Naive thymus-derived CD4-positive, alpha-beta T cell (primary cell): ENCODE results near the gene ADD3. TPM values are rescaled to one million over a fixed set of nuclear protein-coding genes. Genes with fewer than 3 reads are reported as not detected.
A peak's percentile ranks its signal among the peaks of the same experiment; 100 is the strongest.

Source experiments
- ATAC-seq: fragments of 150-1000 bp; cut with Tn5 transposase; 2 replicates; pipeline ENCODE4 v1.10.0; 2021; ENCODE audit warnings: mild to moderate bottlenecking, moderate library complexity
- CTCF ChIA-PET: fragments of 350-600 bp; sonication (Branson Sonifier 250); formaldehyde crosslinking; loops from one replicate; lab custom pipeline; 2021; ENCODE audit warnings: antibody characterized with exemption; lab: Charles Lee
- POLR2A ChIA-PET: fragments of 350-600 bp; sonication (Branson Sonifier 250); formaldehyde crosslinking; loops from one replicate; lab custom pipeline; 2021; ENCODE audit warnings: antibody characterized with exemption, inconsistent platforms; lab: Charles Lee
- DNase-seq, 9 donors: peaks; one replicate each; pipeline versions ENCODE4 v3.0.0 to v3.0.0-alpha.2; 2020 to 2022; ENCODE audit warnings: mixed read lengths in 1 of 9
- H3K27ac ChIP-seq: one replicate; pipeline ENCODE4 v1.7.0; 2013; ENCODE audit warnings: mild to moderate bottlenecking, low read depth, low read length, moderate library complexity
- H3K27me3 ChIP-seq, 2 donors: one replicate each; pipeline ENCODE4 v1.7.0; 2013; ENCODE audit warnings: low read length in 2 of 2, mild to moderate bottlenecking in 2 of 2, moderate library complexity in 2 of 2; ENCODE audit not compliant: control insufficient read depth in 2 of 2, insufficient read depth in 2 of 2
- H3K36me3 ChIP-seq, 3 experiments: 1 replicate in 2 of 3; 2 replicates in 1 of 3; pipeline ENCODE4 v1.7.0; 2013; ENCODE audit warnings: low read length in 3 of 3, mild to moderate bottlenecking in 3 of 3, moderate library complexity in 1 of 3; ENCODE audit not compliant: insufficient read depth in 3 of 3, control insufficient read depth in 2 of 3
- H3K4me1 ChIP-seq, 2 donors: one replicate each; pipeline ENCODE4 v1.7.0; 2013; ENCODE audit warnings: low read length in 2 of 2, mild to moderate bottlenecking in 2 of 2, moderate library complexity in 1 of 2; ENCODE audit not compliant: control insufficient read depth in 2 of 2, insufficient read depth in 2 of 2
- H3K4me3 ChIP-seq: 2 replicates; pipeline ENCODE4 v1.7.0; 2013; ENCODE audit warnings: mild to moderate bottlenecking, low read length
- H3K9me3 ChIP-seq, 3 experiments: 1 replicate in 2 of 3; 2 replicates in 1 of 3; pipeline ENCODE4 v1.7.0; 2013; ENCODE audit warnings: low read length in 3 of 3; ENCODE audit not compliant: control insufficient read depth in 2 of 3
- H3K27ac Mint-ChIP-seq, 9 donors: one replicate each; pipeline ENCODE4 v1.8.0; 2020 to 2022; ENCODE audit warnings: mixed read lengths in 9 of 9, mild to moderate bottlenecking in 8 of 9, moderate library complexity in 5 of 9, inconsistent platforms in 2 of 9
- H3K27me3 Mint-ChIP-seq, 5 donors: one replicate each; pipeline ENCODE4 v1.8.0; 2021 to 2022; ENCODE audit warnings: mixed read lengths in 5 of 5, mild to moderate bottlenecking in 1 of 5
- H3K36me3 Mint-ChIP-seq, 5 donors: one replicate each; pipeline ENCODE4 v1.8.0; 2020 to 2022; ENCODE audit warnings: mixed read lengths in 5 of 5, mild to moderate bottlenecking in 3 of 5, inconsistent platforms in 1 of 5
- H3K4me1 Mint-ChIP-seq, 7 donors: one replicate each; pipeline ENCODE4 v1.8.0; 2020 to 2022; ENCODE audit warnings: mixed read lengths in 7 of 7, mild to moderate bottlenecking in 3 of 7, inconsistent platforms in 1 of 7
- H3K4me3 Mint-ChIP-seq, 10 donors: one replicate each; pipeline ENCODE4 v1.8.0; 2020 to 2022; ENCODE audit warnings: mild to moderate bottlenecking in 10 of 10, mixed read lengths in 10 of 10, moderate library complexity in 6 of 10, inconsistent platforms in 2 of 10
- H3K9me3 Mint-ChIP-seq, 11 donors: one replicate each; pipeline ENCODE4 v1.8.0; 2020 to 2022; ENCODE audit warnings: mixed read lengths in 11 of 11, mild to moderate bottlenecking in 4 of 11, inconsistent platforms in 1 of 11, moderate library complexity in 1 of 11
- intact Hi-C, 2 donors: fragments of 100-400 bp; cut with micrococcal nuclease; formaldehyde crosslinking; loops; one replicate each; pipeline ENCODE4 v1.15.1; 2023
- polyA plus RNA-seq, 2 donors: library from polyadenylated mRNA; unstranded; fragments of 300-500 nt; fragmentation: Illumina TruSeq; gene quantifications; one replicate each; pipeline ENCODE4 v1.2.3, GENCODE V29; 2021
- total RNA-seq, 6 experiments: library from RNA in 5 of 6; stranded (reverse) in 5 of 6; gene quantifications; 1 replicate in 5 of 6; 2 replicates in 1 of 6; pipeline ENCODE4 v1.2.3 and lab custom pipeline; 2021 to 2026

Gene ADD3
- total and polyA plus RNA-seq, 7 experiments from 2014 or later: 281 to 535 (median 450) TPM

- intact Hi-C loops: loop anchor here in 1 of 2 donors (1.0 kb wide), 1 partner anchor 8 kb away; no protein-coding TSS in a partner anchor
- peaks cover 20 to 44% of the 10 kb centered on the region in 2 donors for H3K4me1 ChIP-seq
- no peak for ATAC-seq
- DNase-seq: no peak
- CTCF ChIA-PET: no interaction called here
- no peaks in the 10 kb centered on the region for H3K27me3 ChIP-seq
- Mint-ChIP-seq H3K4me1 (peaks cover 43 to 87% (median 81%) of the 10 kb centered on the region in 7 donors), H3K27ac (peak overlapping the region in 6 of 9 donors; percentile 48 to 85 (median 61)), H3K27me3 (no peaks in the 10 kb centered on the region), H3K36me3 (peaks cover 0 to 6% (median 0%) of the 10 kb centered on the region in 5 donors), H3K9me3 (no peaks in the 10 kb centered on the region), H3K4me3 (peak overlapping the region in 4 of 10 donors; percentile 21 to 60 (median 46))
- H3K36me3 ChIP-seq: no peaks in the 10 kb centered on the region
- H3K4me3 ChIP-seq: no peak overlapping the region
- no peak overlapping the region for H3K27ac ChIP-seq
- no peaks in the 10 kb centered on the region for H3K9me3 ChIP-seq
- POLR2A ChIA-PET: interaction anchor here (0.6 to 0.9 kb wide), 4 partner anchors 11 to 544 kb away, joined by 3 read pairs; no protein-coding TSS in a partner anchor
Measured at GRCh38 chr10:110032801-110033700, 25.3 kb downstream of the ADD3 start.

GRCh38 chr10:110033701-110034235 is 26.0 kb downstream of the ADD3 start:
- CTCF ChIA-PET: no interaction called here
- H3K4me3 ChIP-seq: no peak overlapping the region
- peaks cover 46 to 92% (median 86%) of the 10 kb centered on the region in 7 donors for H3K4me1 Mint-ChIP-seq
- POLR2A ChIA-PET: interaction anchor here (0.9 kb wide), 1 partner anchor 11 kb away, joined by 3 read pairs; no protein-coding TSS in a partner anchor
- H3K27me3 Mint-ChIP-seq: no peaks in the 10 kb centered on the region
- no peak for DNase-seq
- H3K9me3 ChIP-seq: no peaks in the 10 kb centered on the region
- H3K27ac Mint-ChIP-seq: peak overlapping the region in 6 of 9 donors; percentile 19 to 83 (median 40)
- peaks cover 20 to 50% of the 10 kb centered on the region in 2 donors for H3K4me1 ChIP-seq
- H3K4me3 Mint-ChIP-seq: peak overlapping the region in 4 of 10 donors; percentile 23 to 47 (median 45)
- H3K36me3 ChIP-seq: no peaks in the 10 kb centered on the region
- H3K9me3 Mint-ChIP-seq: no peaks in the 10 kb centered on the region
- no peak overlapping the region for H3K27ac ChIP-seq
- H3K27me3 ChIP-seq: no peaks in the 10 kb centered on the region
- H3K36me3 Mint-ChIP-seq: peaks cover 0 to 6% (median 0%) of the 10 kb centered on the region in 5 donors
- ATAC-seq: no peak
- intact Hi-C loops: loop anchor here in 1 of 2 donors (1.0 to 2.0 kb wide), 3 partner anchors 8 to 55 kb away; no protein-coding TSS in a partner anchor

- DNase-seq (no peak), ATAC-seq (no peak)
- Mint-ChIP-seq H3K9me3 (no peaks in the 10 kb centered on the region), H3K4me1 (peaks cover 53 to 96% (median 87%) of the 10 kb centered on the region in 7 donors), H3K4me3 (peak overlapping the region in 3 of 10 donors; percentile 2 to 66 (median 19)), H3K27ac (peak overlapping the region in 3 of 9 donors; percentile 32 to 77 (median 38)), H3K27me3 (no peaks in the 10 kb centered on the region), H3K36me3 (peaks cover 0 to 6% (median 0%) of the 10 kb centered on the region in 5 donors)
- H3K36me3 ChIP-seq: no peaks in the 10 kb centered on the region
- ChIA-PET CTCF (interaction anchor here (0.8 kb wide), 1 partner anchor 40 kb away, joined by 3 read pairs; no protein-coding TSS in a partner anchor), POLR2A (interaction anchor here (0.9 kb wide), 2 partner anchors 12 to 24 kb away, joined by 3 read pairs; no protein-coding TSS in a partner anchor)
- H3K4me3 ChIP-seq: no peak overlapping the region
- no peak overlapping the region for H3K27ac ChIP-seq
- no peaks in the 10 kb centered on the region for H3K27me3 ChIP-seq
- intact Hi-C loops: loop anchor here in 1 of 2 donors (2.0 kb wide), 2 partner anchors 16 to 56 kb away; no protein-coding TSS in a partner anchor
- H3K9me3 ChIP-seq: no peaks in the 10 kb centered on the region
- H3K4me1 ChIP-seq: peaks cover 26 to 57% of the 10 kb centered on the region in 2 donors
Measured at GRCh38 chr10:110034596-110034995, 26.8 kb downstream of the ADD3 start.

- Mint-ChIP-seq H3K27ac (peak overlapping the region in 7 of 9 donors; percentile 46 to 83 (median 69)), H3K27me3 (no peaks in the 10 kb centered on the region), H3K4me1 (peaks cover 56 to 98% (median 91%) of the 10 kb centered on the region in 7 donors), H3K36me3 (peaks cover 0 to 6% (median 0%) of the 10 kb centered on the region in 5 donors), H3K9me3 (no peaks in the 10 kb centered on the region), H3K4me3 (peak overlapping the region in 7 of 10 donors; percentile 2 to 78 (median 35))
- Histone ChIP-seq H3K36me3 (no peaks in the 10 kb centered on the region), H3K9me3 (no peaks in the 10 kb centered on the region), H3K4me3 (no peak overlapping the region), H3K27ac (no peak overlapping the region), H3K27me3 (no peaks in the 10 kb centered on the region), H3K4me1 (peaks cover 29 to 64% of the 10 kb centered on the region in 2 donors)
- no peak for DNase-seq
- ChIA-PET POLR2A (interaction anchor here (0.9 kb wide), 1 partner anchor 25 kb away, joined by 3 read pairs; no protein-coding TSS in a partner anchor), CTCF (interaction anchor here (0.8 to 1.2 kb wide), 2 partner anchors 25 to 39 kb away, joined by 3 read pairs; no protein-coding TSS in a partner anchor)
- no peak for ATAC-seq
- intact Hi-C loops: loop anchor here in 1 of 2 donors (2.0 kb wide), 2 partner anchors 16 to 56 kb away; no protein-coding TSS in a partner anchor
Measured at GRCh38 chr10:110035070-110035921, 27.5 kb downstream of the ADD3 start.

- CTCF ChIA-PET: interaction anchor here (0.6 kb wide), 1 partner anchor 68 kb away, joined by 6 read pairs; no protein-coding TSS in a partner anchor
- H3K27ac ChIP-seq: no peak overlapping the region
- H3K36me3 Mint-ChIP-seq: peaks cover 0 to 4% (median 0%) of the 10 kb centered on the region in 5 donors
- H3K27ac Mint-ChIP-seq: peak overlapping the region in 7 of 9 donors; percentile 42 to 91 (median 69)
- DNase-seq (no peak), ATAC-seq (no peak)
- H3K9me3 Mint-ChIP-seq: no peaks in the 10 kb centered on the region
- peaks cover 61 to 98% (median 92%) of the 10 kb centered on the region in 7 donors for H3K4me1 Mint-ChIP-seq
- POLR2A ChIA-PET: interaction anchor here (1.0 kb wide), 1 partner anchor 19 kb away, joined by 4 read pairs; no protein-coding TSS in a partner anchor
- H3K4me1 ChIP-seq: peaks cover 25 to 69% of the 10 kb centered on the region in 2 donors
- no peaks in the 10 kb centered on the region for H3K27me3 ChIP-seq
- intact Hi-C loops: loop anchor here in 1 of 2 donors (2.0 kb wide), 1 partner anchor 16 kb away; no protein-coding TSS in a partner anchor
- no peaks in the 10 kb centered on the region for H3K9me3 ChIP-seq
- no peaks in the 10 kb centered on the region for H3K36me3 ChIP-seq
- H3K27me3 Mint-ChIP-seq: no peaks in the 10 kb centered on the region
- peak overlapping the region in 6 of 10 donors; percentile 6 to 66 (median 30) for H3K4me3 Mint-ChIP-seq
- no peak overlapping the region for H3K4me3 ChIP-seq
Measured at GRCh38 chr10:110036640-110037039, 28.9 kb downstream of the ADD3 start.
